ENCODE data around the gene TASP1. TPM values are rescaled to one million over a fixed set of nuclear protein-coding genes. Genes with fewer than 3 reads are reported as not detected.
"Not testable (repeated sequence)": the region's sequence is repeated elsewhere in the genome, so short reads cannot be mapped to it uniquely, and the experiment has no call there.

TASP1 gene
- total and polyA plus RNA-seq, 2 donors (not counting 1 experiment from before 2014, with no cell fraction given): 6.4 to 23.9 TPM

DNA sequence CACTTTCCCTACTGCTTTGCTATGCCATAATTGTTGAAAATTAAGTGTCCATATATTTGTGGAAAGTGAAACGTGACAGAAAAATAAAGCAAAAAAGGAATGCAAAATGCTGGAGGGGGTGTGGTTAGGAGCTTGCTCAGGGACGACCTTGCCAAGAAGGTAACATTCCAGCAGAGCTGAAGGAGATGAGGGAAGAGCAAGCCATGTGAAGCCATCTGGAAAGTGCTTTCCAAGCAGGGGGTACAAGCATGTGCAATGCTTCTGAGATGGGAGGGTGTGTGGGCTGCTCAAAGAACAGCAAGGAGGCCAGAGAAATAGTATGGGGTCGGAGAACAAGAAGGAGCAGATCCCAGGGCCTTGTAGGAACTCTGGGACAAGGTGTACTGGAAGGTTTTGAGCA is 255.9 kb downstream of the TASP1 start:
- H3K4me3 Mint-ChIP-seq: no peak overlapping the region
- H3K4me2 ChIP-seq (replicated peaks; ENCODE audit: low read depth, low read length, poor library complexity, severe bottlenecking): no peak overlapping the region
- intact Hi-C loops (cut with micrococcal nuclease): no loop called here
- H4K20me1 ChIP-seq (ENCODE audit: control insufficient read depth, insufficient read depth, low read length, poor library complexity, severe bottlenecking): no peaks in the 10 kb centered on the region
- 83% methylated on average over 3 of the region's 3 CpGs for WGBS (ENCODE audit: insufficient coverage)
- DNase-seq (no peak), ATAC-seq (ENCODE audit: low read depth) (no peak)
- H3K4me1 Mint-ChIP-seq: no peaks in the 10 kb centered on the region
- H3K9me3 ChIP-seq (ENCODE audit: control extremely low read depth in 1 of 3, control insufficient read depth in 2 of 3, insufficient read depth in 1 of 3, low read length in 2 of 3): peaks cover 0 to 33% (median 1%) of the 10 kb centered on the region in 3 donors
- no peak overlapping the region for H3K4me3 ChIP-seq (ENCODE audit: control extremely low read depth in 1 of 5, extremely low read depth in 1 of 5, insufficient read depth in 1 of 5, low read depth in 2 of 5, low read length in 4 of 5)
- H3K27ac Mint-ChIP-seq: no peak overlapping the region
- TF ChIP-seq, protein P1, sequence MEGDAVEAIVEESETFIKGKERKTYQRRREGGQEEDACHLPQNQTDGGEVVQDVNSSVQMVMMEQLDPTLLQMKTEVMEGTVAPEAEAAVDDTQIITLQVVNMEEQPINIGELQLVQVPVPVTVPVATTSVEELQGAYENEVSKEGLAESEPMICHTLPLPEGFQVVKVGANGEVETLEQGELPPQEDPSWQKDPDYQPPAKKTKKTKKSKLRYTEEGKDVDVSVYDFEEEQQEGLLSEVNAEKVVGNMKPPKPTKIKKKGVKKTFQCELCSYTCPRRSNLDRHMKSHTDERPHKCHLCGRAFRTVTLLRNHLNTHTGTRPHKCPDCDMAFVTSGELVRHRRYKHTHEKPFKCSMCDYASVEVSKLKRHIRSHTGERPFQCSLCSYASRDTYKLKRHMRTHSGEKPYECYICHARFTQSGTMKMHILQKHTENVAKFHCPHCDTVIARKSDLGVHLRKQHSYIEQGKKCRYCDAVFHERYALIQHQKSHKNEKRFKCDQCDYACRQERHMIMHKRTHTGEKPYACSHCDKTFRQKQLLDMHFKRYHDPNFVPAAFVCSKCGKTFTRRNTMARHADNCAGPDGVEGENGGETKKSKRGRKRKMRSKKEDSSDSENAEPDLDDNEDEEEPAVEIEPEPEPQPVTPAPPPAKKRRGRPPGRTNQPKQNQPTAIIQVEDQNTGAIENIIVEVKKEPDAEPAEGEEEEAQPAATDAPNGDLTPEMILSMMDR (IDR thresholded peaks at IDR 0.05): no peak
- no peak for TF ChIP-seq EZH2 (IDR thresholded peaks at IDR 0.05; ENCODE audit: borderline replicate concordance, insufficient read depth, low read depth, low read length, poor library complexity, severe bottlenecking)
- H2AFZ ChIP-seq (ENCODE audit: insufficient read depth, low read depth, low read length, poor library complexity, severe bottlenecking): no peak overlapping the region
- H3K79me2 ChIP-seq (ENCODE audit: control insufficient read depth, insufficient read depth, low read length): no peaks in the 10 kb centered on the region
- H3K27ac ChIP-seq (ENCODE audit: low read length in 2 of 2): no peak overlapping the region
- no peaks in the 10 kb centered on the region for H3K27me3 ChIP-seq (replicated peaks in 1 of 4; ENCODE audit: control extremely low read depth in 1 of 4, control insufficient read depth in 3 of 4, insufficient read depth in 4 of 4, low read length in 3 of 4)
- CTCF ChIA-PET: no interaction called here
- POLR2A ChIA-PET: no interaction called here
- H3K27me3 Mint-ChIP-seq: no peaks in the 10 kb centered on the region
- peaks cover 3 to 4% of the 10 kb centered on the region in 2 experiments for H3K36me3 ChIP-seq (replicated peaks in 1 of 2; ENCODE audit: control extremely low read depth in 1 of 2, control insufficient read depth in 1 of 2, extremely low read depth in 1 of 2, insufficient read depth in 2 of 2, low read length in 1 of 2)
- no peaks in the 10 kb centered on the region for H3K4me1 ChIP-seq (ENCODE audit: control insufficient read depth in 2 of 2, insufficient read depth in 2 of 2, low read length in 2 of 2)
- H3K9ac ChIP-seq (ENCODE audit: low read length): no peak overlapping the region
- H3K9me3 Mint-ChIP-seq (ENCODE audit: insufficient read depth): peaks cover 24% of the 10 kb centered on the region

DNA sequence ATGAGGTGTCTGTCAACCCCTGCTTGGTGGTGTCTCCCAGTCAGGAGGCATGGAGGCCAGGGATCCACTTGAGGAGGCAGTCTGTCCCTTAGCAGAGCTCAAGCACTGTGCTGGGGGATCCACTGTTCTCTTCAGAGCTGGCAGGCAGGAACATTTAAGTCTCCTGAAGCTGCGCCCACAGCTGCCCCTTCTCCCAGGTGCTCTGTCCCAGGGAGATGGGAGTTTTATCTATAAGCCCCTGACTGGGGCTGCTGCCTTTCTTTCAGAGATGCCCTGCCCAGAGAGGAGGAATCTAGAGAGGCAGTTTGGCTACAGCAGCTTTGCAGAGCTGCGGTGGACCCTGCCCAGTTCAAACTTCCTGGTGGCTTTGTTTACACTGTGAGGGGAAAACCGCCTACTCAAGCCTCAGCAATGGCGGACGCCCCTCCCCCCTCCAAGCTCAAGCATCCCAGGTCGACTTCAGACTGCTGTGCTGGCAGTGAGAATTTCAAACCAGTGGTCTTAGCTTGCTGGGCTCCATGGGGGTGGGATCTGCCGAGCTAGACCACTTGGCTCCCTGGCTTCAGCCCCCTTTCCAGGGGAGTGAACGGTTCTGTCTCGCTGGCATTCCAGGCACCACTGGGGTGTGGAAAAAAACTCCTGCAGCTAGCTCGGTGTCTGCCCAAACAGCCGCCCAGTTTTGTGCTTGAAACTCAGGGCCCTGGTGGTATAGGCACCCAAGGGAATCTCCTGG is 258.1 kb downstream of the TASP1 start:
- DNase-seq; ATAC-seq (ENCODE audit: low read depth); H3K4me1 ChIP-seq (ENCODE audit: control insufficient read depth in 2 of 2, insufficient read depth in 2 of 2, low read length in 2 of 2); intact Hi-C loops (cut with micrococcal nuclease); H3K27me3 ChIP-seq (replicated peaks in 1 of 4; ENCODE audit: control extremely low read depth in 1 of 4, control insufficient read depth in 3 of 4, insufficient read depth in 4 of 4, low read length in 3 of 4); H3K27me3 Mint-ChIP-seq; H3K79me2 ChIP-seq (ENCODE audit: control insufficient read depth, insufficient read depth, low read length); CTCF ChIA-PET; H3K9ac ChIP-seq (ENCODE audit: low read length); H3K27ac Mint-ChIP-seq; H3K4me1 Mint-ChIP-seq; H3K4me3 ChIP-seq (ENCODE audit: control extremely low read depth in 1 of 5, extremely low read depth in 1 of 5, insufficient read depth in 1 of 5, low read depth in 2 of 5, low read length in 4 of 5); H4K20me1 ChIP-seq (ENCODE audit: control insufficient read depth, insufficient read depth, low read length, poor library complexity, severe bottlenecking); H3K36me3 ChIP-seq (replicated peaks in 1 of 2; ENCODE audit: control extremely low read depth in 1 of 2, control insufficient read depth in 1 of 2, extremely low read depth in 1 of 2, insufficient read depth in 2 of 2, low read length in 1 of 2); H2AFZ ChIP-seq (ENCODE audit: insufficient read depth, low read depth, low read length, poor library complexity, severe bottlenecking); H3K4me3 Mint-ChIP-seq; H3K4me2 ChIP-seq (replicated peaks; ENCODE audit: low read depth, low read length, poor library complexity, severe bottlenecking); POLR2A ChIA-PET; H3K27ac ChIP-seq (ENCODE audit: low read length in 2 of 2): not testable (repeated sequence)
- 95% methylated on average over 8 of the region's 11 CpGs for WGBS (ENCODE audit: insufficient coverage)
- peaks cover 20% of the 10 kb centered on the region for H3K9me3 Mint-ChIP-seq (ENCODE audit: insufficient read depth)
- peaks cover 0 to 29% (median 1%) of the 10 kb centered on the region in 3 donors for H3K9me3 ChIP-seq (ENCODE audit: control extremely low read depth in 1 of 3, control insufficient read depth in 2 of 3, insufficient read depth in 1 of 3, low read length in 2 of 3)

All from B cell (primary cell).